Measurements from ENCODE around the gene TNFAIP8L2. TPM values are rescaled to one million over a fixed set of nuclear protein-coding genes. Genes with fewer than 3 reads are reported as not detected.

The TNFAIP8L2 gene
- total RNA-seq, 1 experiment from 2014 or later = not detected

DNA sequence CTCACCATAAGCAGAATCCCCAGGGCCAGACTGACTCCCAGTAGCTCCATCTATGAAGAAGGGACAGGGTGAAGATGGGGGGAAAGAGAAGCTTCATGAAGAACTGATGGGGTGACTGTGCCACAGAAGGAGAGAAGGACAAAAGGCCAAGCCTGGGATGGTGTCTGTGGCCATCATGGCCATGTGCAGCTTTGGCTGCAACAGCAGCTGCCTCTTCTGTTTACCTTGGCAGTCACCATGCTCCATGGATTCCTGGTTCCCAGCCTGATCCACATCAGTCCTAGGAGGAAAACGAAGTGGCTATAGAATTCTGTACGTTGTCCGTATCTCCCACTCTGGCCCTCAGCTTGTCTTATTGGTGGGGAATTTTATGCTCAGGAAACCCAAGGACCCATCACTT is 22.1 kb upstream of the TNFAIP8L2 start:
- Histone ChIP-seq H4K20me1 (ENCODE audit: insufficient read depth) (no peaks in the 10 kb centered on the region), H2AFZ (ENCODE audit: low read depth, low read length, poor library complexity, severe bottlenecking) (no peak overlapping the region), H3K4me3 (replicated peaks in 1 of 2; ENCODE audit: low read depth in 1 of 2, low read length in 2 of 2) (no peak overlapping the region), H3K27me3 (ENCODE audit: insufficient read depth, low read length) (no peaks in the 10 kb centered on the region), H3K9ac (ENCODE audit: low read length) (no peak overlapping the region), H3K9me2 (ENCODE audit: insufficient read depth) (no peaks in the 10 kb centered on the region), H3K4me2 (ENCODE audit: low read length) (no peak overlapping the region), H3K27ac (ENCODE audit: low read depth, low read length) (no peak overlapping the region), H3K36me3 (ENCODE audit: control insufficient read depth in 1 of 2, insufficient read depth in 2 of 2, low read length in 2 of 2) (no peaks in the 10 kb centered on the region), H3K4me1 (ENCODE audit: control insufficient read depth in 1 of 2, insufficient read depth in 2 of 2, low read length in 2 of 2) (no peaks in the 10 kb centered on the region), H3K9me3 (ENCODE audit: control insufficient read depth in 1 of 2, insufficient read depth in 1 of 2, low read depth in 1 of 2, low read length in 2 of 2) (no peaks in the 10 kb centered on the region), H3K79me2 (ENCODE audit: insufficient read depth, low read length) (no peaks in the 10 kb centered on the region)
- RAD21 ChIA-PET (ENCODE audit: low non-redundant PET in 1 of 2, low total read pairs in 2 of 2, uncharacterized antibody in 2 of 2, unreplicated experiment in 2 of 2) = no interaction called here
- CTCF ChIA-PET = no interaction called here
- no peak for ATAC-seq
- POLR2A ChIA-PET = no interaction called here
- TF ChIP-seq JUND (IDR thresholded peaks at IDR 0.05) (no peak), POLR2A (IDR thresholded peaks at IDR 0.05; ENCODE audit: borderline replicate concordance, extremely low read depth, insufficient read depth, insufficient read length) (no peak), CEBPB (IDR thresholded peaks at IDR 0.05; ENCODE audit: low read depth) (no peak), POLR2AphosphoS5 (IDR thresholded peaks at IDR 0.05; ENCODE audit: low read depth, low read length) (no peak), SRF (IDR thresholded peaks at IDR 0.05; ENCODE audit: low read depth) (no peak), CBX3 (IDR thresholded peaks at IDR 0.05; ENCODE audit: low read depth) (no peak), ZFX (IDR thresholded peaks at IDR 0.05) (no peak), EZH2phosphoT487 (IDR thresholded peaks at IDR 0.05; ENCODE audit: borderline replicate concordance) (no peak), EGR1 (IDR thresholded peaks at IDR 0.05; ENCODE audit: low read depth) (no peak), TCF7L2 (IDR thresholded peaks at IDR 0.05; ENCODE audit: borderline replicate concordance, extremely low read depth, insufficient read depth, insufficient read length) (no peak)
- TF ChIP-seq, protein P1, sequence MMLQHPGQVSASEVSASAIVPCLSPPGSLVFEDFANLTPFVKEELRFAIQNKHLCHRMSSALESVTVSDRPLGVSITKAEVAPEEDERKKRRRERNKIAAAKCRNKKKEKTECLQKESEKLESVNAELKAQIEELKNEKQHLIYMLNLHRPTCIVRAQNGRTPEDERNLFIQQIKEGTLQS (IDR thresholded peaks at IDR 0.05) = no peak
- TF ChIP-seq, protein P2, sequence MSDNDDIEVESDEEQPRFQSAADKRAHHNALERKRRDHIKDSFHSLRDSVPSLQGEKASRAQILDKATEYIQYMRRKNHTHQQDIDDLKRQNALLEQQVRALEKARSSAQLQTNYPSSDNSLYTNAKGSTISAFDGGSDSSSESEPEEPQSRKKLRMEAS (IDR thresholded peaks at IDR 0.05) = no peak
- TF ChIP-seq, protein P3, sequence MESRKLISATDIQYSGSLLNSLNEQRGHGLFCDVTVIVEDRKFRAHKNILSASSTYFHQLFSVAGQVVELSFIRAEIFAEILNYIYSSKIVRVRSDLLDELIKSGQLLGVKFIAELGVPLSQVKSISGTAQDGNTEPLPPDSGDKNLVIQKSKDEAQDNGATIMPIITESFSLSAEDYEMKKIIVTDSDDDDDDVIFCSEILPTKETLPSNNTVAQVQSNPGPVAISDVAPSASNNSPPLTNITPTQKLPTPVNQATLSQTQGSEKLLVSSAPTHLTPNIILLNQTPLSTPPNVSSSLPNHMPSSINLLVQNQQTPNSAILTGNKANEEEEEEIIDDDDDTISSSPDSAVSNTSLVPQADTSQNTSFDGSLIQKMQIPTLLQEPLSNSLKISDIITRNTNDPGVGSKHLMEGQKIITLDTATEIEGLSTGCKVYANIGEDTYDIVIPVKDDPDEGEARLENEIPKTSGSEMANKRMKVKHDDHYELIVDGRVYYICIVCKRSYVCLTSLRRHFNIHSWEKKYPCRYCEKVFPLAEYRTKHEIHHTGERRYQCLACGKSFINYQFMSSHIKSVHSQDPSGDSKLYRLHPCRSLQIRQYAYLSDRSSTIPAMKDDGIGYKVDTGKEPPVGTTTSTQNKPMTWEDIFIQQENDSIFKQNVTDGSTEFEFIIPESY (IDR thresholded peaks at IDR 0.05; ENCODE audit: extremely low read depth, insufficient replicate concordance, low read length) = no peak
- TF ChIP-seq, protein P4, sequence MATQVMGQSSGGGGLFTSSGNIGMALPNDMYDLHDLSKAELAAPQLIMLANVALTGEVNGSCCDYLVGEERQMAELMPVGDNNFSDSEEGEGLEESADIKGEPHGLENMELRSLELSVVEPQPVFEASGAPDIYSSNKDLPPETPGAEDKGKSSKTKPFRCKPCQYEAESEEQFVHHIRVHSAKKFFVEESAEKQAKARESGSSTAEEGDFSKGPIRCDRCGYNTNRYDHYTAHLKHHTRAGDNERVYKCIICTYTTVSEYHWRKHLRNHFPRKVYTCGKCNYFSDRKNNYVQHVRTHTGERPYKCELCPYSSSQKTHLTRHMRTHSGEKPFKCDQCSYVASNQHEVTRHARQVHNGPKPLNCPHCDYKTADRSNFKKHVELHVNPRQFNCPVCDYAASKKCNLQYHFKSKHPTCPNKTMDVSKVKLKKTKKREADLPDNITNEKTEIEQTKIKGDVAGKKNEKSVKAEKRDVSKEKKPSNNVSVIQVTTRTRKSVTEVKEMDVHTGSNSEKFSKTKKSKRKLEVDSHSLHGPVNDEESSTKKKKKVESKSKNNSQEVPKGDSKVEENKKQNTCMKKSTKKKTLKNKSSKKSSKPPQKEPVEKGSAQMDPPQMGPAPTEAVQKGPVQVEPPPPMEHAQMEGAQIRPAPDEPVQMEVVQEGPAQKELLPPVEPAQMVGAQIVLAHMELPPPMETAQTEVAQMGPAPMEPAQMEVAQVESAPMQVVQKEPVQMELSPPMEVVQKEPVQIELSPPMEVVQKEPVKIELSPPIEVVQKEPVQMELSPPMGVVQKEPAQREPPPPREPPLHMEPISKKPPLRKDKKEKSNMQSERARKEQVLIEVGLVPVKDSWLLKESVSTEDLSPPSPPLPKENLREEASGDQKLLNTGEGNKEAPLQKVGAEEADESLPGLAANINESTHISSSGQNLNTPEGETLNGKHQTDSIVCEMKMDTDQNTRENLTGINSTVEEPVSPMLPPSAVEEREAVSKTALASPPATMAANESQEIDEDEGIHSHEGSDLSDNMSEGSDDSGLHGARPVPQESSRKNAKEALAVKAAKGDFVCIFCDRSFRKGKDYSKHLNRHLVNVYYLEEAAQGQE (IDR thresholded peaks at IDR 0.05; ENCODE audit: low read depth) = no peak
- BruUV-seq (replicated peaks) = no TSS peak
- no peak for DNase-seq (ENCODE audit: low read depth, low spot score)
- intact Hi-C loops (cut with micrococcal nuclease) = no loop called here
